Fibroblast of skin of right biceps (primary cell): ENCODE results near the gene TMTC2.

Experiments used
- DNase-seq: peaks from one replicate; pipeline ENCODE4 v3.0.0-alpha.2; 2013

TMTC2 gene

DNA sequence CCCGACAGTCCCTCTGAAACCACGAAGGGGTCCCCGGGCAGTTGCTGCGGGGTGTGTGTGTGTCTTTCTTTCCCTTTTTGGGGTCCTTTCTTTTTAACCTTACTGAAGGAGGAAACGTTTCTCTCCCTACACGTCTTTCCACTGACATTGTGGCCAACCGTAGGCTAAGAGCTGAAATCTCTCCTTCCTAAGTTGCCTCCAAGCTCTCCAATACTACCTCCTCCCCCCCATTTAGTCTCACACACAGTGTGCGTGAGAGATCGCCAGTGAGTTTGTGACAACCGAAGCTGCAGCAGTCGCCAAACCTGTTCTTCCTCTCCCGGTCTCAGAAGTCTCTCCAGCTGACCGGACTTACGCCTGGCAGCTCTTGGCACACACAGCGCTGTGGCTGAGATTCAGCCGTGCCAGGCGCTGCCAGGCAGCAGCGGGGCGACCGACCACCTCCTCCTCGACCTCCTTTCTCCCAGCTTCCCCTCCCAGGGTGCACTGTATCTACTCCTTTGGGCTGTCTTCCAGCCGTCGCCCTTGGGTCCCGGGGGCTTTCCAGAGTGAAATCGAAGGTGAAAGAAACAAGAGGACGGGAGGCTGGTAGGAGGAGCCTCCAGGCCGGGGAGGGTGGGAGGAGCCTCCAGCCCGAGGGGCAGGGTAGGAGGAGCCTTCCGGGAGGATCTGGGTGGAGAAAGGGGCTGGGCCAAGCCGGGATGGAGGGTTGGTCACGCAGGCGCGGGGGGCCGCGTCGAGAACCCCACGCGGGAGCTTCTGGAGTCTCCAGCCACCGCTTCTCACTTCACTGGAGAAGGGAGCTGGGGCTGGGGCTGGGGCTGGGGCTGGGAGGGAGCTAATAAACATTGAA, at the start of gene TMTC2:
TMTC2 (plus strand) TSS at position 739 of the 853 bp plus-strand sequence.
- peak; percentile 86 for DNase-seq

DNA sequence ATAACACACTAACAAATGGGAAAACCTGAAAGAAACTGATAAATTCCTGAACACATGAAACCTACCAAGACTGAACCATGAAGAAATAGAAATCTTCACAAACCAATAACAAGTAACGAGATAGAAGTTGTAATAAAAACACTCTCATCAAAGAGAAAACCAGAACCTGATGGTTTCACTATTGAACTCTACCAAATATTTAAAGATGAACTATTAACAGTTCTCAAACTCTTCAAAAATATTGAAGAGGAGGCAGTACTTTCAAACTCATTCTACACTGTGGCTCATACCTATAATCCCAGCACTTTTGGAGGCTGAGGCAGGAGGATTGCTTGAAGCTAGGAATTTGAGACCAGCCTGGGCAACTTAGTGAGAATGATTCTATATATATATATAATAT, 48.4 kb upstream of the TMTC2 start:
- DNase-seq = no peak

DNA sequence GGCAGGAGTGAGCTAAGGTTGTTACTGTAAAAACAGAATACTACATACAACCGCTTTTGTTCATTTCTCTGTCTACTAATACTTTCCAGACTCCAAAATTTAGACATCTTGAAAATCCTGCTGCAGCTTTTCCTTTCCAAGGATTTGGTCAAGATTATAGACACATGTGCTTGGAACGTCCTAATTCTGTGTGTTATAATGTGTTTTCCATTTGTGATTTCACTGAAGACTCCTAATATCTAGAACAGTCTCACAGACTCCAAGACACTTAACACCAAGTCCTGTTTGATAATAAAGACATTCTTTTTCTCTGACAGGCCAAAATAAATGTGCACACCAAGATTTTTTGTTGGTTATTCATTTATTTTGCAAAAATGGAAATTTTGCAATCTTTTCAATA, 41.8 kb upstream of the TMTC2 start:
- no peak for DNase-seq

DNA sequence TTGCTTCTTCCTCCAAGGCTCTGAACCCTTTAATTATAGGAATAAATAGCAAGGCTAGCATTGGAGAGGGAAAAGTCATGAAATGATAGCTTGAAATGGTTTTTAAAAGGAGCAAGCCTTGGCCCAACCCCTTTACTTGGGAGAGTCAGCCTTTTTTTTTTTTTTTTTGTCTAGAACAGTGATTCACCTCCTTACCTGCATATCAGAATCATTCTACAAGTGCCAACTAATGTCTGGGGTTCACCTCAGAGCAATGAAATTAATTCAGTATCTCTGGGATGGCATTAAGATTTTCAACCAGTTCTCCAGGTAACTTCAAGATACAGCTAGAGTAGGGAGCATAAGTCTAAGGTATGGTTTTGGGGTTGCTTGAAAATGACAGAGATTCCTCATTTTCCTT, 41.3 kb upstream of the TMTC2 start:
- DNase-seq = no peak

DNA sequence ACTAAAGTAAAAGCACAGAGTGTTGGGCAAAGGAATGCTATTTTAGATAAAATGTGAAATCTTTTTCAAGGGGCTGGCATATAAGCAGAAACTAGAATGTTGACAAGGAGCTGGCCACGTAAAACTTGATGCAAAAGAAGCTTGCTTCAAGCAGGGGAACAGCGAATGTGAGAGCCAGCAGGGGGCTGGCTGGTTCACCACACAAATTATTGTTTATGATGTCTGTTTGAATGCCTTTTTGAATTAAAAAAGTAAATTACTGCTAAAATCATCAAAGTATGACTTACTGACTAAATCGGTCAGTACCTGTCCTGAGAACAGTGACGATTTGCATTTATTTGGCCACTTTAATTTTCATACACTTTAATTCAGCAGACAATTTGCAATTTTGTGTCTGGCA, 38.9 kb upstream of the TMTC2 start:
- no peak for DNase-seq

DNA sequence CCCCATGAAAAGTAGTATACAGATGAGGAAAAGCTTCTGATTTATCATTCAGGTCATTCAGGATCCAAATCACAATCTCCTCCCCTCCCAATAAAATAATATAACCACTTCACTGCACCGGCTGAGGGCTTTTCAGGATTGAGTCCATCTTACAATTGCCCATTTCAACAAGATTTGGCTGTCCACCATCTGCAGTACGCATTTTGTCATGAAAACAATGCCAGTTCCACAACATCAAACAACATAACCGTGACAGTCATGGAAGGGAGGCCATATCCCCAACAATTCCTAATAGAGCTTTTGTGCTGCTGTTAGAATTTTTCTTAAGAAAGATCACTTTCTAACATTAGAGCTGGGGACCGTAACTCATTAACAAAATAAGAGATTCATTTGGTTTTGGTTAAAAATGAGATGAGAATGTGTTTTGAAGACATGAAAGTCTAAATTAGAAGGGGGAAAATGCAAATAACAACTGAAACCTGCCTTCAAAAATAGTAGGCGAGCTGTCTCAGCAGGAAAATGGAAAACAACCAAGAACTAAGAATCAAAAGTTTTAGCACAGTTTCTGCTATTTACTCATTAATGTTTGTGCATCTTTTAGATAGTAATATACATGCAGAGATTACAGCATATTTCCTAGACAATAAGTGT, 38.3 kb upstream of the TMTC2 start:
- no peak for DNase-seq

DNA sequence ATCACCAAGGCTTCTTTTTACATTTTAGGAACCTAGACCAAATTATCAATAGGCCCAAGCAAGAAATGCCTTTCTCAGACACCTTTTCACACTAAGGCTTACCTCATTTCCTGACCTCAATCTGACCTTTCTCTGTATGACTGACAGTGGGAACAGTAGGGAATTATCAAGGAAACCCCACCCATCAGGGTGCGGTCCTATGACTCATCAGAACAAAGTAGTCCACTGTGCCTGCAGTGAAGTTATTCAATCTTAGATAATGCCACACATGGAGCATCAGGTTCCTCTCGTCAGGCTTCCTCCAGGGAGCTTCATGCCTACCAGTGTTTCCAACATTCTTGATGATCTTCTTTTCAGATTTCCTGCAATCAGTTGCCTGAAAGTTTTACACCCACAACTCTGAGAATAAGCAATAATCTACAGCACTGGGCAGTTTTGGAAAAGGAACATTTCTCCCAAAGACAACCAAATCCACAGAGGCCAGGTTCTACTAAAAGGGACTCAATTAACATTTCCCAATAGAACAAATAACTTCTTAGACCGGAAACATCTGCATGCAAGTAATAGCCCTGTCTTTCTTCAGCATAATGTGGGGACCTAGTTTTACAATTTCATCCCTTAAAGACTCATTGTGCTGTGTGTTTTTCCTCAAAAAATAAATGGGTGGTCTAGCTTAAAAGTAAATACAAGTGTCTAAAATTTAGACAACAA, 35.9 kb upstream of the TMTC2 start:
- no peak for DNase-seq

DNA sequence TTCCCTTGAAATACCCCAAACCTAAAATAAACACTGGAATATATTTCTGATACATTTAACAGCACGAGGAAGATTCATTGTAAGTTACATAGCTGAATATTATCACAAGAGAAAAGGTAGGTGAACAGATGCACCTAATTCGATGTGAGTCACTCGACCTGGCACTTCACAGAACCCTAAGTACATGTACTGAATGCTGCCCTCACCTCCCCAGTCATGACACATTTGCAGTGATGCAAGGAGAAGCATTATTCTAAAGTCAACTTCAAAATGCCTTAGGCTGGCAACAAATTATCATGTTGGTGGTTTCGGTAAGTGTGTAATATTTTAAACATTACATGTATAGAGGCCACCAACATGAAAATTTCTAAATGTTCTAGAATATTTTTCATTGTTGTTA, 35.2 kb upstream of the TMTC2 start:
- DNase-seq = no peak

DNA sequence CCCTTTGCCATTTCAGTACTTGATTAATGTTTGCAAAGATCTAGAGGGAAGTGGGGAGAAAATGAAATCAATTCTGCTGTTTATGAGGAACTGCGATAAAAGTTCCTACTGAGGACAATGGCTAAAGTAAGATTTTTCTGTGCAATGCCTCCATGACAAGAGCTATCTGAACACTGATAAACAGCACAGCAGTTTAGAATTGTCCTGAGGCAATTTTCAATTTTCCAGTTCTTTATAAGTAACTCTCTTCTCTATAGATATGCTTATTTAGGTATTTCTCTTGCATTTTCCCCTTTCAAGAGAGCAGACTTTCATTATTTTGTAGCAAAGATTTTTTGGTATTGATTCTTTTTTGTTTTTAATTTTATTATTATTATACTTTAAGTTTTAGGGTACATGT, 34.6 kb upstream of the TMTC2 start:
- no peak for DNase-seq

DNA sequence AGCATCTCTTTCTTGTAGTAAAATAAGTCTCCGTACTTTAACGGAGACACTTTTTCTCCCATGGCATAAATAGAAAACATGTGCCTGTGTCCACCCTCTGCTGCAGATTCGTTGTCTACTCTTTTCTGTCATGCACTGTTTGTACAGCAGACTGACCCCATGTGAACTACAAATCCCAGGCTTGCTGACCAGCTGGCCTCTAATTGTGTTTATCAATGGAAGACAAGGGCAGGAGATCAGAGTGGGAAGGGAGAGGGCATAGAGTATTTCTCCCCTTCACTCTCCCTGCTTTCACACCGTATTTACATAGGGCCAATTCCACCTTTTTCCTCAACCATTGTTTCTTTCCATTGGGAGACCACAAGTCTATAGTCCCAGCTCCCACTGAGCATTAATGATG, 31.0 kb upstream of the TMTC2 start:
- no peak for DNase-seq

DNA sequence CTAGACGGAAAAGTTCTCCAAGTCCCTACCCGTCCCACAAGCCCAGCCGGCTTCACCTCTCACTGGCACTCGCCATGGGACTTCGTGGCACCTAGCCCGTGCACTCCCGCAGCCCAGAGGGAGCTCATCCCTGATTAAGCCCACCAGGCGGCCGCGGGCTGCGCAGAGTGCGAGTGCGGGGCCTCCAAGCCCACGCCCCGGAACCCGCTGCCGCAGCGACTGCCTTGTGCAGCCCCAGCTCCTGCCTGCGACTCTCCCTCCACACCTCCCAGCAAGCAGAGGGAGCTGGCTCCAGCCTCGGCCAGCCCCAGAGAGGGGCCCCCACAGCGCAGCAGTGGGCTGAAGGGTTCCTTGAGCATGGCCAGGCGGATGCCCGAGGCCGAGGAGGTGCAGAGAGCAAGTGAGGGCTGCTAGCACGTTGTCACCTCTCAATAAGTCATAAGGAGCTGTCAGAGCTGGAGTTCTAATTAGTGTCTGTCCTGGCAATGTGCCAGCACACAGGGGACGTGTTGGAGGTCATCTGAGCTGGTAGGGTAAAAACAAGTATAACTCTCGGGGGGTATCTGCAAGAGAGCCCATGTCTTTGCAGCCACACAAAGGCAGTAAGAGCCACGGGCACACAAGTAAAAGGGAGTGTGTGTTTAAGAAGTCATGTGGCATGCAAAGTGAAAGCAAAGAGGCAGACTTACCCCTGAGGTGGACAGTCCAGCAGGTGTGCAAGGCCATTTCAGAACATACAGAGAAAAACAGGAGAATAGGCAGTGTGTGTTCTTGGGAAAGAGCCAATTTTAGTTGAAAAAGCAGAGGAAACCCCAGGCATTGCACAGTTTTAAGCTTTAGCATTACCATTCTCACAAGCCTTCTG, 27.1 kb upstream of the TMTC2 start:
- no peak for DNase-seq

DNA sequence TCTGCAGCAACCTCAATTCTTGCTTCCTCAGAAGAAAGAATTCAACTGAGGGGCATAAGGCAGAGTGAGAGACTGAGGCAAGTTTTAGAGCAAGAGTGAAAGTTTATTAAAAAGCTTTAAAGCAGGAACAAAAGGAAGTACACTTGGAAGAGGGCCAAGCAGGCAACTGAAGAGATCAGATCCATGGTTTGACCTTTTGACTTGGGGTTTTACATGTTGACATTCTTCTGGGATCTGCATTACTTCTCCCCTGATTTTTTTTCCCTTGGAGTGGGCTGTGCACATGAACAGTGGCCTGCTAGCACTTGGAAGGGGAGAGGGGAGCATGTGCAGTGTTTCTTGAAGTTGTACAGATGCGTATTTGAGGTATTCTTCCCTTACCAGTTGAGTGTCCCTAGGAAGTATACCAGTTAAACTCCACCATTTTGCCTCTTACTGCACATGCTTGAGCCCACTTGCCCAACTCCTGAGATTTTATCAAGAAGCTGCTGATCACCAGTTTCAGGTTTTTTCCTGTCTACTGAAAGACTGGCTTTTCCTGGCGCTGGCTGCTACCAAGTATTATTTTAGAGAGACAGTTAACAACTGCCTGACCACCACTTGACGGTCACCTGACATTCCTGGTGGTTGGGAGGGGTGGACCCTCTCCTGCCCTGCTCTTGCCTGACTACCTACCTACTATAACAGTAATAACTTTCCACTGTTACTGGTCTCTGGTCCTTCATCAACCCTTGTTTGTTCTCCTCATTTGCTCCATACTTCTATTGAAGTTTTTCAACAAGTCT, 26.0 kb upstream of the TMTC2 start:
- DNase-seq = no peak

DNA sequence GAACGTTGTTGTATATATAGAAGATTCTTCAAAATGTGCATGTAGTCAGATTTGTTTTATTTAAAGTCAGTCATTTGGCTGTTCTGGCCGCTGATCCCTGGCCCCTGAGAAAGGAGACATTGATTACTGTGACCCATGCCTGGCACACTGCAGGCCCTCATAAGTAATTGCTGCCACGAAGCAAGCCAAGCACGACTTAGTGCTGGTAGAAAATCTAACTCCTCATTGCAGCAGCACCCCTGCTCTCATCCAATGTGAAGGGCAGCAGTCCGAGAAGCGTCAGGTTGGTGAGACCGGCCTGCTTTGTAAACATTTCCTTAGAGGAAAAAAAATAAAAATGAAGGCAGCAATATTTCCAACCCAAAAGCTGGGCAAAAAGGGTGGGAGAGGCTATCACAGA, 22.8 kb upstream of the TMTC2 start:
- DNase-seq = no peak

DNA sequence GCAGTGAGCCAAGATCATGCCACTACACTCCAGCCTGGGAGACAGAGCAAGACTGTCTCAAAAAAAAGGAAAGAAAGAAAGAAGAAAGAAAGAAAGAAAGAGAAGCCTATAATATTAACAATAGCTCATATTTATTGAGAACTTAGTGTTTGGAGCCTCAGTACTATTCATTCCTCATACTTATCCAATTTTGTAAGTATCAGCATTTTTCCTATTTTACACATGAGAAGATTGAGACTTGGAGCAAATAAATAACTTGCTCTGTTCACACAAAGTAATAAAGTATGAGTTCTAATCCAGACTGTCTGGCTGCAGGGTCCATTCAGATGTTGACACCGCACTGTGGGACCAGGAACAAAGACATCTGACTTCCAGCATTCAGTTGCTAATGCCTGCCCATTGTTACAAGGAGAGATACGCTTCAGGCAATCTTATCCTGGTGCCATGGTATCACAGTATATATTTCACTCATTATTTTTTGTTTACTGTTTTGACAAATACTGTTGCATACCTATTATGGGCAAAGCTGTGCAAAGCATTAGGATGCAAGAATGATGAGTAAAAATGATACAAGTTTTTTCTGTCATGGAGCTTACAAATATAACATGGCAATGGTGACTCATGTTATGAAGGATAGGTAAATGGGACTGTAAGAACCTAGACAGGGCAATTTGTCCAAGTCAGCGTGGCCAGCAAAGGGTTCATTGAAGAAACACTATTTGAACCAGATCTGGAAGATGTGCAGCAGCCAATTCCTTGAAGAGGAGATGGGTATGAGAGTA, 21.4 kb upstream of the TMTC2 start:
- no peak for DNase-seq

DNA sequence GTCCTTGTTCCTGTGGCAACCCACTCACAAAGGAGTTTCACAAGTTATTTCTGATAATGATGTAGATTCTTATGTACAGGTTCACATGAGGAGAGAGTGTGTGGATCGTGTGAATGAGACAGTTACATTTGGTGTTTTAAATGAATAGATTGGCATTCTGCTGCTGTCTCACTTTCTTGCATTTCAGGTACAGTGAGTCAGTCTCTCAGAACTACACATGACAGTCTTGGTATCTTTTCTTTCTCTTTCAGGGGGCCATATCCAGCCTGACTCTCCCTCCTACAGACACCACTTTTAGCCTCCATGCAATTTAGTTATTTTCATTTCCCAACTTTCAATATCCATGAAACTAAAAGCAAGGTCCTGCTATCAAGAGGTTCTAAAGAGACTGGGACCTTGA, 19.9 kb upstream of the TMTC2 start:
- DNase-seq = no peak

DNA sequence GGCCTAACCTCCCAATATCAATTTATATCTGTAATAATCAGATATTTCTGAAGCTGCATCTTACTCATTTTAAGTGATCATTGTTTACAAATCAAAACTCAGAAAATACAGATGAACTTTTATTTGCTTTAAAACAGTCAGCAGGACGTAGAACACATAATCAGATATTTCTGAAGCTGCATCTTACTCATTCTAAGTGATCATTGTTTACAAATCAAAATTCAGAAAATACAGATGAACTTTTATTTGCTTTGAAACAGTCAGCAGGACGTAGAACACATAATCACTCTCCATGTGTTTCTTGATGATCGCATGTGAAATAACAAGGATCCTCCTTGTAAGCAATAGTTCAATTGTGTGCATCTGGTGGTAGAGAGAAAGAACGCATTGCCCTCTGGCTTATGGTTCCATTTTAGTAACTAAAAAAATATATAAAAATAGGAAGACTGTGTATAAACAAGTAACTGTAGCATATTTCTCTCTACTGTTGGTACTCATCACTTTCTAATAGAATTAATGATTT, 15.0 kb upstream of the TMTC2 start:
- no peak for DNase-seq

DNA sequence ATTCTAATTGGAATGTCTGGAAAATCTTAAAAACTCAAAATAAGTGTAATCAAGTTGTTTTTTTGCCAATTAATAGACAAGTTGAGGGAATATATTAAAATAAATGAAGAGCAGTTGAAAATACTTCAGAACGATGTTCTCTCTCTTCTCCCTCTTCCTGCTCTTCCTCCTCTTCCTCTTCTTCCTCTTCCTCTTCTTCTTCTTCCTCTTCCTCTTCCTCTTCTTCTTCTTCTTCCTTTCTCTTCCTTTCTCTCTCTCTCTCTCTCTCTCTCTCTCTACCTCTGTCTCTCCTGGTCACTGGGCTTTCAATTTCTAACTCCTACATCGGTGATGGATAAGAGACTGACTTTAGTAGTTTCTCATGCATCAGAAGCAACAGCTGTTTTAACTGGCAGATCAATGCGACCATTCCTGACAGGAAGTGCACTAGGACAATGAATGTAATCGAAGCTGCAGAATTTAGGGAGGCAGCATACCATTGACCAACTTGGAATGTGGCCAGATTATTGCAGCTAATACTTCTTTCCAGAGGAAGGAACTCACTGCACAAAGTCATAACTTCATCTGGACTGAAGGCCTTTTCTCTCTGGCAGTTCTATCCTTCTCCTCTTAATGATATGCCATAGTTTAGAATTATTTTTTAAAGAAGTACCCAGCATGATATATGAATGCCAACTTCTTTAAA, 13.8 kb upstream of the TMTC2 start:
- no peak for DNase-seq

DNA sequence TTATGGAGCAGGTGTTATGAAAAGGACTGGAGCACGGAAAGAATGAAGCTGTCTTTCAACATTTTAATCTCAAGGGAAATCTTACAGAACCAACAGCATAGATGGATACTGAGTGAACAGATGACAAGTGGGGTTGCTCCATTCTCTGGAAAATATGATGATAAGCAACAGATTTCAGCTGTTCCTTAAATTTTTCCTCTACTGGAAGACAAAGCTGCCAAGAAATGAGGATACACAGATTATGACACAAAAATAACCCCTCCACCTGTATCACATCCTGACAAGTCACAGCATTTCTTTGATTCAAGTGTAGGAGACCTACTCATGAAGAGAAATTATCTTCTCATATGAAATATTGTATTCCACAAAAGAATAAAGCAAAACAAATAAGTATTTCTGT, 13.0 kb upstream of the TMTC2 start:
- no peak for DNase-seq

DNA sequence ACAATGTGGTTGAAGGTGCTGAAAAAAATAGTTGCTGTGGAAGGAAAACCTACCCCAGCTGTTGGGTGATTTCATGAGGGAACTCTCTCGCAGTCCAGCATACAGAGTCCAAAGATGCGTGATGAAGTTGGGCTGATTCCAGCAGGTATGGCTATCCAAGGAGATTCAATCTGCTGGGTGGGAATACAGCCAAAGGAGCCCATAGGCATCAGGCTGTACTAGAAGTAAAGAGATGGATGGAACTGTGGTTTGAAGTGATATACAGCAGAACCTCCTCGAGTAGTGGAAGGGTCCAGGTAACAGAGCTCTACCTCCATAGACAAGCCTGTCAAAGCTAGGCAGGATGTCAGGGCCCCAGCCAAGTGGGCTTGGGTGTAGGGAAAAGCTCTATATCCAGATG, 11.5 kb upstream of the TMTC2 start:
- DNase-seq = no peak

DNA sequence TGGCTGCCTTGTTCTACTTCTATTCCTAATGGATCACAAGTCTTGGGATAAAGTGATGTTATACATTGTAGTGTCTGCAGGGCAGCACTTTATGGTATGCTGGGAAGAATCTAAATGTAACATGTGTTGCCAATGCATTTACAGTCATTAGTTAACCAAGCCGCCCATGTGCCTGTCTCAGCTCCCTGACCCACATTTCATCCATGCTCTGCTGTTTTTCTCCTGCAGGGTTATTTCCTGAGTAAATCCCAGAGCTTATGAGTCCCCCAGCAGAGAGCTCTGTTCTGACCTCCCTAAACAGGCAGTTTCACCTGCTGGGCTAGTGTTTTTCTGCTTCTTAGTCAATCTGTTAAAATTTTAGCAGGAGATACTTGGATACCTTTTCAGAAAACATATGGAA, 4.4 kb upstream of the TMTC2 start:
- DNase-seq = no peak

DNA sequence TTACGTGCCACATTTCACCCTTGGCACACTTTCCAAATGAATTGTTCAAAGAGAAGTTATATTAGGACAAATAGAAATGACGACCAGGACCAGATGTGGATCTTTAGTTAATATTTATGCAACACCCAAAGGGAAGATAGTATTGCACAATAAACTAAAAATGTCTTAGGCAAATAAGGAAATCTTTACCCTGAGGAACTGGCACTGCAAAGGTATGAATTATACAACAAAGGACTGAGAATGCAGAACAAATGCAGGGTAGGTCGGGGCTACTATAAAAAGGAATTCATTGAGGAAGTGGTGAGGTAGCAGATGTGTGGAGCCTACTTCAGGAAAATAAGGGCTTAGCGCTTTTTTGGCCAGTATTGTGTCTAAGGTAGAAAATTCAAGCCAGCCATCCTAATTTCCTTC, 3.9 kb upstream of the TMTC2 start:
- no peak for DNase-seq
